AG09319 (cell line): ENCODE results near the gene SIGLEC14.

Source experiments
- DNase-seq: peaks from one replicate; pipeline ENCODE4 v3.0.0-alpha.2; 2010; ENCODE audit warnings: low read depth; ENCODE audit errors: extremely low read depth
- CTCF ChIP-seq: IDR thresholded peaks from 2 replicates; pipeline ENCODE4 v1.5.1; 2011; ENCODE audit warnings: low read depth, mild to moderate bottlenecking, inconsistent platforms, low read length, moderate library complexity

Gene SIGLEC14

DNA sequence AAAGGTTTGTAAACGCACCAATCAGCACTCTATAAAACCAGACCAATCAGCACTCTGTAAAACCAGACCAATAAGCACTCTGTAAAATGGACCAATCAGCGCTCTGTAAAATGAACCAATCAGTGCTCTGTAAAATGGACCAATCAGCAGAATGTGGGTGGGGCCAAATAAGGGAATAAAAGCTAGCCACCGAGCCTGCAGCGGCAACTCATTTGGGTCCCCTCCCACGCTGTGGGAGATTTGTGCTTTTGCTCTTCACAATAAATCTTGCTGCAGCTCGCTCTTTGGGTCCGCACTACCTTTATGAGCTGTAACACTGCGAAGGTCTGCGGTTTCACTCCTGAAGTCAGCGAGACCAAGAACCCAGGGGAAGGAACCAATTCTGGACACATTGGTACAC lies 47.5 kb downstream of the SIGLEC14 start:
- TF ChIP-seq CTCF: no peak
- DNase-seq: no peak

- no peak for TF ChIP-seq CTCF
These were observed 48.3 kb downstream of the SIGLEC14 start for GRCh38 chr19:51598159-51598915.

GRCh38 chr19:51595190-51596175 lies 51.1 kb downstream of the SIGLEC14 start:
- DNase-seq: no peak
- no peak for TF ChIP-seq CTCF

More at GRCh38 chr19:51598159-51598915, 48.3 kb downstream of the SIGLEC14 start:
- DNase-seq: no peak

DNA sequence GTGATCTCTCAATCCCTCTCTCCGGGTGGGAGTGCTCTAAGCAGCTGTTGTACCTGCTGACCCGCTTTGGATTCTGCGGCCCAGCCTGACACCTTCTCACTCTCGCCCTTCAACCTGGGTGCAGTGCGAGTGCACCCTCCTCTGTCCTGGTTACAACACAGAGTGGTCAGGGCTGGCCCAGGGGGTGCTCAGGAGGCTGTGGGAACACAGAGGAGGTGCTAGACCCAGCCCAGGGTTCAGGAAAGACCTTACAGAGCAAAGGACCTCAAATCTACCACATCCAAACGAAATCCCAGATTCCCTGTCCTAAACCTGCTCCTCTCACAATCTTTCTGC lies 51.9 kb downstream of the SIGLEC14 start:
- no peak for DNase-seq
- TF ChIP-seq CTCF: no peak

GRCh38 chr19:51593969-51594773 lies 52.5 kb downstream of the SIGLEC14 start:
- no peak for TF ChIP-seq CTCF
- DNase-seq: peak; percentile 91

DNA sequence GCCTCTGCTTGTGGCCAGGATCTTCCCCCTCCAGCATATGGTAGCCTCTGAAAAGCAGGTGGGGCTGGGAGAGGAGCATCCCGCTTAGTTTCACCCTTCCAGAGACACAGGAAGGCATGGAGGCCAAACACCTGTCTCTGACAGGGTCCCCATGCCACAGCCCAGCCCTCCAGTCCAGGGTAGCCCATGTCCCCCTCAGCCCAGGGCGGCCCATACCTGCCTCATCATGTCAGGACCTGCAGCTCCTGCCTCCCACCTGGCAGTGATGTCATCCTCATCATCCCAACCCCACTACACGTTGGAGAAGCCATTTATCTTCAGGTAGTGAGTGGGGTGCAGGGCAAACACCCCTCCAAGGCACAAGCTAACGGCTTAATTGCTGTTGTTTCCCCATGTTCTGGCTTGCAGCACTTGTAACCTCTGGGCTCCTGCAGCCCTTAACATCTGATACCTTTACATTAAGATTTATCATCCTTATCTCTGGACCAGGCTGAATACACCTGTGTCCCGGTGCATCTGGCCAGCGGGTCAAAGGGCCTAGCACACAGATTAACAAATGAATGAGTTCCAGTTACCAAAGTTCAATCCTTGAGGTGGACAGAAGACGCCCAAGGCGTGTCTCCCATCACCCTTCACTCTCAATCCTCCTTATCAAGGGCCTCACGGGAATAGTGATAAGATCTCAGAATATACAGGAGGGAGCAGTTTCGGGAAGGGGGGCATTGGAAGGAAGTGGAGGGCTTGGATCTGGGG lies 53.3 kb downstream of the SIGLEC14 start:
- no peak for TF ChIP-seq CTCF
- DNase-seq: no peak
